ENCODE data around the gene STARD8. TPM values are rescaled to one million over a fixed set of nuclear protein-coding genes. Genes with fewer than 3 reads are reported as not detected.

STARD8 gene
- polyA plus RNA-seq, 1 donor, result 2.6 TPM

GRCh38 chrX:68658530-68658929 lies 11.1 kb downstream of the STARD8 start:
- WGBS (ENCODE audit: insufficient coverage, low lambda C conversion rate), result no CpG with 5 or more reads among the region's 3 CpGs
- Histone ChIP-seq H3K4me1 (ENCODE audit: control insufficient read depth, insufficient read depth, low read length) (no peaks in the 10 kb centered on the region), H3K9me3 (ENCODE audit: control insufficient read depth, low read depth, low read length) (no peaks in the 10 kb centered on the region), H3K27me3 (ENCODE audit: control insufficient read depth, insufficient read depth, low read length) (no peaks in the 10 kb centered on the region), H3K36me3 (ENCODE audit: control insufficient read depth, insufficient read depth, low read length) (no peaks in the 10 kb centered on the region), H3K27ac (ENCODE audit: low read length) (no peak overlapping the region), H3K4me3 (ENCODE audit: low read length) (no peak overlapping the region)
- no peak for DNase-seq

DNA sequence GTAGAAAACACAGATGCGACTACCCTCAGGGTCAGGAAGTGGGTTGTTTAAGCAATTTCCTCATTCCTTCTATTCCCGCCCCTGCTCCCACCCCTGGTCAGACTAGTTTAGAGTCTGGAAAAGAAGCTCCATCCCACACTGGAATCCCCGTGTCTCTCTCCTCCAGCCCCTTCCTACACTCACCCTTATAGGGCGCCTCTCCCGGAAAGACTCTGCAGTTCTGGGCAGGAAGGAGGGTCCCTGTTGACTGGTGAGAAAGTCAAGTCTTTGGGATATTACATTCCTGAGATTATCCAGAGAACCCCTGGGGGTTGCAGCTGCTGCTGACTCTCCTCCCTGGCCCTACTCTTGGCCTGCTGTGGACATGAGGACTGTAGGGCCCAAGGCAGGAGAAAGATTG lies 11.9 kb downstream of the STARD8 start:
- no peak for DNase-seq
- Histone ChIP-seq H3K36me3 (ENCODE audit: control insufficient read depth, insufficient read depth, low read length) (no peaks in the 10 kb centered on the region), H3K4me1 (ENCODE audit: control insufficient read depth, insufficient read depth, low read length) (no peaks in the 10 kb centered on the region), H3K27me3 (ENCODE audit: control insufficient read depth, insufficient read depth, low read length) (no peaks in the 10 kb centered on the region), H3K27ac (ENCODE audit: low read length) (no peak overlapping the region), H3K4me3 (ENCODE audit: low read length) (no peak overlapping the region), H3K9me3 (ENCODE audit: control insufficient read depth, low read depth, low read length) (no peaks in the 10 kb centered on the region)
- no CpG with 5 or more reads among the region's 5 CpGs for WGBS (ENCODE audit: insufficient coverage, low lambda C conversion rate)

DNA sequence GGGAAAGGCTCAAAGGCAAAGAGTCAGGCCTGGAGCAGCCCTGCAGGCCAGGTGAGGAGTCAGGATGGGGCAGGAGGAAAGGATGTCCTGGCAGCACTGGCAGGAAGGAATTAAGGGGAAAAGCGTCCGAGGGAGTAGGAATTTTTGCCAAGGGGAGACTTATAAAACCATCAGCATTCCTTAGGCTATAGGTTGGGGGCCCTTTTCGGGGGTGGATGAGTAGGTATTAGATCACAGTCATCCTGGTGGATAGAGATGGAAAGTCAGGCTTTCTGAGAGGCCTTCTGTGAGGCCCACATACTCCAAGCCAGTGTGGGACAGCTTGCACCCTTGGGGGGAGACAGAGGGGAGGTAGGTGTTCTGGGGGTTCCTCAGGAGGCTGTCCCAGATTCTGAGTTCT lies 12.3 kb downstream of the STARD8 start:
- Histone ChIP-seq H3K4me1 (ENCODE audit: control insufficient read depth, insufficient read depth, low read length) (no peaks in the 10 kb centered on the region), H3K4me3 (ENCODE audit: low read length) (no peak overlapping the region)

DNA sequence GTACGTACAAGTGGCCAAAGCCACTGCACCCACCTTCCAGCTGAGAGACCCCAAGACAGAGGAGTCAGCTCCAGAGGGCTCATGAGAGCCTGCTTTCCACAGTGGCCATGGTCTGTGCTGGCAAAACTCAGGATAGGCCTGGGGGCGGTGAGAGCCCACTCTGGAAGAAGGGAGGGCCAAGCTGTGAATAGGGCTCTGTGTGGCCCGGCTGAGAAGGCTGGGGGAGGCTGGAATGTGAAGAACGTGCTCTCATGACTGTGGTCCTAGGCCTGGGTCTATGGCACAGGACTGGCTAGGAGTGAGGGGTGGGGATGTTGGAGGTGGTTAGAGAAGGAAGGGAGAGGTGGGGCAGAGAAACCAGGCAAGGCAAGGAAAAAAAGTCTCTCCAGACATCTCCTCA lies 13.3 kb downstream of the STARD8 start:
- no peak overlapping the region for H3K4me3 ChIP-seq (ENCODE audit: low read length)
- no peaks in the 10 kb centered on the region for H3K9me3 ChIP-seq (ENCODE audit: control insufficient read depth, low read depth, low read length)
- no peak for DNase-seq
- no CpG with 5 or more reads among the region's 4 CpGs for WGBS (ENCODE audit: insufficient coverage, low lambda C conversion rate)
- no peaks in the 10 kb centered on the region for H3K4me1 ChIP-seq (ENCODE audit: control insufficient read depth, insufficient read depth, low read length)
- H3K27me3 ChIP-seq (ENCODE audit: control insufficient read depth, insufficient read depth, low read length), result no peaks in the 10 kb centered on the region
- H3K36me3 ChIP-seq (ENCODE audit: control insufficient read depth, insufficient read depth, low read length), result no peaks in the 10 kb centered on the region
- H3K27ac ChIP-seq (ENCODE audit: low read length), result no peak overlapping the region

More for the DNA sequence above, 12.3 kb downstream of the STARD8 start:
- Histone ChIP-seq H3K9me3 (ENCODE audit: control insufficient read depth, low read depth, low read length) (no peaks in the 10 kb centered on the region), H3K27me3 (ENCODE audit: control insufficient read depth, insufficient read depth, low read length) (no peaks in the 10 kb centered on the region), H3K36me3 (ENCODE audit: control insufficient read depth, insufficient read depth, low read length) (no peaks in the 10 kb centered on the region), H3K27ac (ENCODE audit: low read length) (no peak overlapping the region)
- WGBS (ENCODE audit: insufficient coverage, low lambda C conversion rate), result no CpG with 5 or more reads among the region's 3 CpGs
- DNase-seq, result no peak

DNA sequence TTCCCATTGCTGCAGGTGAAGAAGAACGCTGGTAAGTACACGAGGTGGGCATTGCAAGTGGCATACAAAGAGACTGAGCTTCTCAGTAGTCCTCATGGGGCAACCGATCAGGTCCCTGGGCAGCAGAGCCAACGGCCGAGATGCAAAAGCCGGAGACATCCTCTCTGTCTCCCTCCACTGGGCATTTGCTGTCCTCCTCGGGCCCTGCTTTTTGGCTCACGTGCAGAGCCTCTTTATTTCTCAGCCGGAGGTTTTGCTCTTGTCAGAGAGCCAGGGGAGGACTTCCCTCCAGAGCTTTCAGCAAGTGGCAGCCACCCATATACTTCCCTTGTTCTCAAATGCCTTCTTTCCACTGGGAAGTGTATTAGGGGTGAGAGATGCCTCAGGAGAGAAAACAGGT lies 18.0 kb downstream of the STARD8 start:
- no peaks in the 10 kb centered on the region for H3K36me3 ChIP-seq (ENCODE audit: control insufficient read depth, insufficient read depth, low read length)
- H3K4me3 ChIP-seq (ENCODE audit: low read length), result no peak overlapping the region
- no peaks in the 10 kb centered on the region for H3K27me3 ChIP-seq (ENCODE audit: control insufficient read depth, insufficient read depth, low read length)
- no peak overlapping the region for H3K27ac ChIP-seq (ENCODE audit: low read length)
- DNase-seq, result no peak
- H3K9me3 ChIP-seq (ENCODE audit: control insufficient read depth, low read depth, low read length), result no peaks in the 10 kb centered on the region
- no CpG with 5 or more reads among the region's 9 CpGs for WGBS (ENCODE audit: insufficient coverage, low lambda C conversion rate)
- H3K4me1 ChIP-seq (ENCODE audit: control insufficient read depth, insufficient read depth, low read length), result no peaks in the 10 kb centered on the region

GRCh38 chrX:68666580-68666979 lies 19.1 kb downstream of the STARD8 start:
- Histone ChIP-seq H3K9me3 (ENCODE audit: control insufficient read depth, low read depth, low read length) (no peaks in the 10 kb centered on the region), H3K4me1 (ENCODE audit: control insufficient read depth, insufficient read depth, low read length) (no peaks in the 10 kb centered on the region), H3K27me3 (ENCODE audit: control insufficient read depth, insufficient read depth, low read length) (no peaks in the 10 kb centered on the region), H3K36me3 (ENCODE audit: control insufficient read depth, insufficient read depth, low read length) (no peaks in the 10 kb centered on the region), H3K27ac (ENCODE audit: low read length) (no peak overlapping the region), H3K4me3 (ENCODE audit: low read length) (no peak overlapping the region)
- no CpG with 5 or more reads among the region's 5 CpGs for WGBS (ENCODE audit: insufficient coverage, low lambda C conversion rate)
- no peak for DNase-seq

DNA sequence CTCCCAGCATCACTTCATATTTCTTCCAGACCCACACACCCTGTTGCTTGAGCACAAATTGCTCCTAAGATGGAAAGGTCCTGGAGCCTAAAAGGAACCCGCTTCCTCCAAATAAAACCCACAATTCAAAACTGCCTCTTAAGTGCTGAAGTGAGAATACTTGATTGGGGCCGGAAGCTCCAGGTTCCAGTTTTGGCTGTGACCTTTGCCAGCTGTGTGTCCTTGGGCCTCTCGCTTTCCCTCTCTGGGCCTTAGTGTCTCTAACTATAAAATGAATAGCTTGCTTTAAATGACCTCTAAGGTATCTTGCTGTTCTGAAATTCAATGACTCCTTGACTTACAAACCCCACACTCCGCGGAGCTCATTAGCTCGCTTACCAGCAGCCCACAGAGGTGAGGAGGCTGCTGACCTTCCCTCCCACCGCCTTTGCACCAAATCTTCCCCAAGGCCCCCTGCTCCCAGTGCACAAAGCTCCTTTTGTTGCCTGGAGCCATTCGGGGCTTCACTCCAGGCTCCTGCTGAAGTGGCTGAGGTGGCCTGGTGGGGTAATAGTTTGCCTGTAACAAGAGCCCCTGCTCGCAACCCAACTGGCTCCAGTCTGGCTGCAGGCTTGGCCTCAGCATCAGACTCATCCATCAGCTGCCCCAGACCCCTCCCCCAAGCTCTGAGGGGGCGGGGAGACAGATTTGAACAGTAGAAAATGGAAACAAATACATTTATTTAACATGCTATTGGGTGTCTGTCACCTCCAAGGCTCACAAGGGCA lies 21.8 kb downstream of the STARD8 start:
- no peaks in the 10 kb centered on the region for H3K4me1 ChIP-seq (ENCODE audit: control insufficient read depth, insufficient read depth, low read length)
- no peak overlapping the region for H3K27ac ChIP-seq (ENCODE audit: low read length)
- H3K9me3 ChIP-seq (ENCODE audit: control insufficient read depth, low read depth, low read length), result no peaks in the 10 kb centered on the region
- WGBS (ENCODE audit: insufficient coverage, low lambda C conversion rate), result no CpG with 5 or more reads among the region's 10 CpGs
- H3K27me3 ChIP-seq (ENCODE audit: control insufficient read depth, insufficient read depth, low read length), result no peaks in the 10 kb centered on the region
- no peaks in the 10 kb centered on the region for H3K36me3 ChIP-seq (ENCODE audit: control insufficient read depth, insufficient read depth, low read length)
- no peak for DNase-seq
- H3K4me3 ChIP-seq (ENCODE audit: low read length), result no peak overlapping the region

GRCh38 chrX:68669871-68670270 lies 22.4 kb downstream of the STARD8 start:
- Histone ChIP-seq H3K27me3 (ENCODE audit: control insufficient read depth, insufficient read depth, low read length) (no peaks in the 10 kb centered on the region), H3K36me3 (ENCODE audit: control insufficient read depth, insufficient read depth, low read length) (no peaks in the 10 kb centered on the region), H3K4me3 (ENCODE audit: low read length) (no peak overlapping the region), H3K4me1 (ENCODE audit: control insufficient read depth, insufficient read depth, low read length) (no peaks in the 10 kb centered on the region), H3K27ac (ENCODE audit: low read length) (no peak overlapping the region), H3K9me3 (ENCODE audit: control insufficient read depth, low read depth, low read length) (no peaks in the 10 kb centered on the region)
- no CpG with 5 or more reads among the region's 3 CpGs for WGBS (ENCODE audit: insufficient coverage, low lambda C conversion rate)
- DNase-seq, result no peak

DNA sequence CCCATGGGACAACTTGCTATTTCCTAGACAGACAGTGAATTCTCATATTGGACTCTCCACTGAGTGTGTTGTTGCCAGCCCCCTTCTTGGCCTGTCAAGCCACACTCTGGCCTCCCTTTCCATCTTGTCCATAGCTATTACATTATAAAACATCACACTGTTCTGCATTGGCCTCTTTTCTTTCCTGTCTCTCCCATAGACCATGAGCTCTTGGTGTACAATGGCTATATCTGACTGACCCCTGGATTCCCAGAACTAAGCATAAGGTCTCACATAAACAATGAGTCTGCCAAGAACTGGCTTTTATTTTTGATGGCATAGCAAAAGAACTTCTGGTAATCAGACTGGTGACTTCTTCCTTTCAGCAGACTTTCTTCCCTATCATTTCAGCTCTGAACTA lies 23.8 kb downstream of the STARD8 start:
- H3K9me3 ChIP-seq (ENCODE audit: control insufficient read depth, low read depth, low read length), result no peaks in the 10 kb centered on the region
- DNase-seq, result no peak
- no peaks in the 10 kb centered on the region for H3K4me1 ChIP-seq (ENCODE audit: control insufficient read depth, insufficient read depth, low read length)
- no peaks in the 10 kb centered on the region for H3K27me3 ChIP-seq (ENCODE audit: control insufficient read depth, insufficient read depth, low read length)
- no peak overlapping the region for H3K4me3 ChIP-seq (ENCODE audit: low read length)
- H3K36me3 ChIP-seq (ENCODE audit: control insufficient read depth, insufficient read depth, low read length), result no peaks in the 10 kb centered on the region
- H3K27ac ChIP-seq (ENCODE audit: low read length), result no peak overlapping the region

DNA sequence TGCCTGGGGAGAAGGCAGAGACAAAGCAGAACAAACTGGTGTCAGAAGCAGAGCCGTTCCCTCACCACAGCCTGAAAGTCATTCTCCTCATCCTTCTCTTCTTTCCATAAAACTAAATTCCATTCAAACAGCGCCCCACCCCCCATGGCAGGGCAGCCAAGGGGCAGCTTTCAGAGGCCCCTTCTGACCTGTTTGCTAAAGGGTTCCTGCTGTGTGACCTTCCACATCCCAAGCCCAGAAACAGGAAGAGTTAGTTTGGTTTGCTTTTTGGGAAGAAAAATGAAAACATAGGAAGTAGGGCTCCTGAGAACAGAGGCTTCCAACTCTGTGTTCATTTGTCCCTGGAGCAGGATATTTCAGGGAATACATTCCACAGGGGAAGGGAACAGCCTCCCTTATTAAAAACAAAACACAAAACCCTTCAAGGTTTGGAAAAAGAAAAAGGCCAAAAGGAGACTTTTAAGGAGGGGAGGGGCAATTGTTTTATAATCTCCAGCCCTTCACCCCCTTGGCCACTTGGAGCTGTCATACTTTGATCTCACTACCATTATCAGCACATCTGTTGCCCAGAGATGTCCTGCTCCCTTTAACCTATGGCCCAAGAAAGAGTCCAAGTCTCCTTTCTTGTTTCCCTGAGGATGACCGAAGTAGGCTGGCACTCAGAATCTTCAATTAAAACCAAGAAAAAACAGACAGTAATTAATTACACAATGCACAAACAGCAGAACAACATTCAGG lies 25.3 kb downstream of the STARD8 start:
- WGBS (ENCODE audit: insufficient coverage, low lambda C conversion rate), result no CpG with 5 or more reads among the region's 3 CpGs
- Histone ChIP-seq H3K4me1 (ENCODE audit: control insufficient read depth, insufficient read depth, low read length) (no peaks in the 10 kb centered on the region), H3K27ac (ENCODE audit: low read length) (no peak overlapping the region)

GRCh38 chrX:68675571-68675970 lies 28.1 kb downstream of the STARD8 start:
- no CpG with 5 or more reads among the region's 4 CpGs for WGBS (ENCODE audit: insufficient coverage, low lambda C conversion rate)
- Histone ChIP-seq H3K27ac (ENCODE audit: low read length) (no peak overlapping the region), H3K27me3 (ENCODE audit: control insufficient read depth, insufficient read depth, low read length) (no peaks in the 10 kb centered on the region), H3K4me1 (ENCODE audit: control insufficient read depth, insufficient read depth, low read length) (no peaks in the 10 kb centered on the region), H3K36me3 (ENCODE audit: control insufficient read depth, insufficient read depth, low read length) (no peaks in the 10 kb centered on the region), H3K9me3 (ENCODE audit: control insufficient read depth, low read depth, low read length) (no peaks in the 10 kb centered on the region), H3K4me3 (ENCODE audit: low read length) (no peak overlapping the region)
- DNase-seq, result no peak

More for the DNA sequence above, 25.3 kb downstream of the STARD8 start:
- no peaks in the 10 kb centered on the region for H3K9me3 ChIP-seq (ENCODE audit: control insufficient read depth, low read depth, low read length)
- H3K36me3 ChIP-seq (ENCODE audit: control insufficient read depth, insufficient read depth, low read length), result no peaks in the 10 kb centered on the region
- H3K27me3 ChIP-seq (ENCODE audit: control insufficient read depth, insufficient read depth, low read length), result no peaks in the 10 kb centered on the region
- H3K4me3 ChIP-seq (ENCODE audit: low read length), result no peak overlapping the region
- no peak for DNase-seq

Data from large intestine (tissue), 3 donors.